Measurements from ENCODE around the gene LRRC74A.

DNA sequence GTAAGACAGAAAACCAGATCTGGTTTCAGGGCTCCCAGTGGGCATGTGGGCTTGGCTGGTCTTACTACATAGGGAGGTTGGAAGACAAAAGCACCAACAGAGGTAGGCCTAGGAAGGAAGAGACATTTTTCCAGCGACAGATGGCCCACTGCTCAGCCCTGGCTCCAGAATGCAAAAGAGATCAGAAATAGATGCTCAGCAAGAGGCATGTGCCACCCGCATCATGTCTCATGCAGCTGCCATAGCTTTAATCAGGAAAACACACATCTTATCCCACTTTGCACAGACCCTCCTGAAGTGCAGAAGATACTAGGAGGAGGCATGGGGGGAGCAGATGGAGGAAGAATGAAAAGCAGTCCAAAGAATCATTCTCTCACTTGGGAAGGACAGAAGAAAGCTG is 39.6 kb upstream of the LRRC74A start:
- TF ChIP-seq, protein P1, sequence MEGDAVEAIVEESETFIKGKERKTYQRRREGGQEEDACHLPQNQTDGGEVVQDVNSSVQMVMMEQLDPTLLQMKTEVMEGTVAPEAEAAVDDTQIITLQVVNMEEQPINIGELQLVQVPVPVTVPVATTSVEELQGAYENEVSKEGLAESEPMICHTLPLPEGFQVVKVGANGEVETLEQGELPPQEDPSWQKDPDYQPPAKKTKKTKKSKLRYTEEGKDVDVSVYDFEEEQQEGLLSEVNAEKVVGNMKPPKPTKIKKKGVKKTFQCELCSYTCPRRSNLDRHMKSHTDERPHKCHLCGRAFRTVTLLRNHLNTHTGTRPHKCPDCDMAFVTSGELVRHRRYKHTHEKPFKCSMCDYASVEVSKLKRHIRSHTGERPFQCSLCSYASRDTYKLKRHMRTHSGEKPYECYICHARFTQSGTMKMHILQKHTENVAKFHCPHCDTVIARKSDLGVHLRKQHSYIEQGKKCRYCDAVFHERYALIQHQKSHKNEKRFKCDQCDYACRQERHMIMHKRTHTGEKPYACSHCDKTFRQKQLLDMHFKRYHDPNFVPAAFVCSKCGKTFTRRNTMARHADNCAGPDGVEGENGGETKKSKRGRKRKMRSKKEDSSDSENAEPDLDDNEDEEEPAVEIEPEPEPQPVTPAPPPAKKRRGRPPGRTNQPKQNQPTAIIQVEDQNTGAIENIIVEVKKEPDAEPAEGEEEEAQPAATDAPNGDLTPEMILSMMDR (IDR thresholded peaks at IDR 0.05), result no peak
- no peak for TF ChIP-seq ZFX (IDR thresholded peaks at IDR 0.05; ENCODE audit: borderline replicate concordance)

Data from 22Rv1 (cell line).